B cell (primary cell): ENCODE measurements around the gene LRRC42. TPM values are rescaled to one million over a fixed set of nuclear protein-coding genes. Genes with fewer than 3 reads are reported as not detected.

Experiments used
- ATAC-seq: fragments of 200-7000 bp; cut with Tn5 transposase; one replicate; pipeline ENCODE4 v1.10.0; 2021; ENCODE audit warnings: low read depth, mild to moderate bottlenecking, moderate number of reproducible peaks, moderate library complexity
- CTCF ChIA-PET: fragments of 350-600 bp; sonication (Branson Sonifier 250); formaldehyde crosslinking; loops from one replicate; lab custom pipeline; 2021; ENCODE audit warnings: antibody characterized with exemption, inconsistent platforms; lab: Charles Lee
- POLR2A ChIA-PET: fragments of 350-600 bp; sonication (Branson Sonifier 250); formaldehyde crosslinking; loops from one replicate; lab custom pipeline; 2021; ENCODE audit warnings: antibody characterized with exemption; lab: Charles Lee
- DNase-seq: peaks from one replicate; pipeline ENCODE4 v3.0.0; 2013
- H2AFZ ChIP-seq: 2 replicates; pipeline ENCODE4 v1.6.1; 2012; ENCODE audit warnings: mild to moderate bottlenecking, low read depth, low read length; ENCODE audit not compliant: insufficient read depth, poor library complexity, severe bottlenecking
- H3K27ac ChIP-seq, 2 donors: 1 replicate in 1 of 2; 2 replicates in 1 of 2; pipeline ENCODE4 v1.5.1; 2012 to 2013; ENCODE audit warnings: low read length in 2 of 2, mild to moderate bottlenecking in 2 of 2, moderate library complexity in 1 of 2
- H3K27me3 ChIP-seq, 4 experiments: fragments of 200-600 bp in 1 of 4; sonication (generic) in 1 of 4; replicated peaks in 1 of 4; 1 replicate in 2 of 4; 2 replicates in 2 of 4; pipeline versions ENCODE4 v1.6.1 to v1.7.0; 2013 to 2016; ENCODE audit warnings: low read length in 3 of 4, mild to moderate bottlenecking in 2 of 4, mixed read lengths in 1 of 4, moderate library complexity in 1 of 4; ENCODE audit not compliant: insufficient read depth in 4 of 4, control insufficient read depth in 3 of 4; ENCODE audit errors: control extremely low read depth in 1 of 4
- H3K36me3 ChIP-seq, 2 experiments: replicated peaks in 1 of 2; 1 replicate in 1 of 2; 2 replicates in 1 of 2; pipeline versions ENCODE4 v1.6.1 to v1.7.1; 2013; ENCODE audit warnings: low read length in 1 of 2; ENCODE audit not compliant: insufficient read depth in 2 of 2, control insufficient read depth in 1 of 2; ENCODE audit errors: control extremely low read depth in 1 of 2, extremely low read depth in 1 of 2
- H3K4me1 ChIP-seq, 2 donors: fragments of 200-600 bp in 1 of 2; sonication (generic) in 1 of 2; 1 replicate in 1 of 2; 2 replicates in 1 of 2; pipeline versions ENCODE4 v1.5.1 to v1.6.1; 2013 to 2017; ENCODE audit warnings: low read length in 2 of 2; ENCODE audit not compliant: control insufficient read depth in 2 of 2, insufficient read depth in 2 of 2
- H3K4me2 ChIP-seq: replicated peaks from 2 replicates; pipeline ENCODE3; 2012; ENCODE audit warnings: mild to moderate bottlenecking, low read depth, low read length; ENCODE audit not compliant: poor library complexity, severe bottlenecking
- H3K4me3 ChIP-seq, 5 experiments: fragments of 200-600 bp in 1 of 5; sonication (generic) in 1 of 5; 1 replicate in 3 of 5; 2 replicates in 2 of 5; pipeline versions ENCODE4 v1.5.1 to v1.7.0; 2011 to 2016; ENCODE audit warnings: low read length in 4 of 5, mild to moderate bottlenecking in 4 of 5, low read depth in 2 of 5, control low read depth in 1 of 5, moderate library complexity in 1 of 5; ENCODE audit not compliant: insufficient read depth in 1 of 5; ENCODE audit errors: control extremely low read depth in 1 of 5, extremely low read depth in 1 of 5
- H3K79me2 ChIP-seq: fragments of 200-600 bp; sonication (generic); one replicate; pipeline ENCODE4 v1.6.0; 2016; ENCODE audit warnings: low read length; ENCODE audit not compliant: control insufficient read depth, insufficient read depth
- H3K9ac ChIP-seq: fragments of 200-600 bp; sonication (generic); 2 replicates; pipeline ENCODE4 v1.6.1; 2017; ENCODE audit warnings: mild to moderate bottlenecking, low read length, moderate library complexity
- H3K9me3 ChIP-seq, 3 donors: one replicate each; pipeline versions ENCODE4 v1.6.1 to v1.7.1; 2013; ENCODE audit warnings: low read length in 2 of 3; ENCODE audit not compliant: control insufficient read depth in 2 of 3, insufficient read depth in 1 of 3; ENCODE audit errors: control extremely low read depth in 1 of 3
- H4K20me1 ChIP-seq: 2 replicates; pipeline ENCODE4 v1.6.0; 2012; ENCODE audit warnings: mild to moderate bottlenecking, low read length; ENCODE audit not compliant: insufficient read depth, control insufficient read depth, poor library complexity, severe bottlenecking
- H3K27ac Mint-ChIP-seq: one replicate; pipeline ENCODE4 v1.8.0; 2021; ENCODE audit warnings: mixed read lengths
- H3K27me3 Mint-ChIP-seq: one replicate; pipeline ENCODE4 v1.8.0; 2021; ENCODE audit warnings: mixed read lengths
- H3K4me1 Mint-ChIP-seq: one replicate; pipeline ENCODE4 v1.8.0; 2021; ENCODE audit warnings: mixed read lengths
- H3K4me3 Mint-ChIP-seq: one replicate; pipeline ENCODE4 v1.8.0; 2021; ENCODE audit warnings: mixed read lengths
- H3K9me3 Mint-ChIP-seq: one replicate; pipeline ENCODE4 v1.8.0; 2022; ENCODE audit warnings: mixed read lengths; ENCODE audit not compliant: insufficient read depth
- EZH2 ChIP-seq: IDR thresholded peaks from 2 replicates; pipeline ENCODE4 v1.6.1; 2012; ENCODE audit warnings: borderline replicate concordance, low read depth, mild to moderate bottlenecking, moderate library complexity, low read length; ENCODE audit not compliant: insufficient read depth, poor library complexity, severe bottlenecking
- WGBS: methylation state at CpG from one replicate; pipeline ENCODE4 v1.1.5; 2013; ENCODE audit warnings: missing lambda C conversion rate; ENCODE audit not compliant: insufficient coverage; 5-methylcytosine and 5-hydroxymethylcytosine counted together
- intact Hi-C: fragments of 100-400 bp; cut with micrococcal nuclease; formaldehyde crosslinking; loops from one replicate; pipeline ENCODE4 v1.10.0; 2022
- polyA plus RNA-seq: library from polyadenylated mRNA; depleted of rRNA; stranded (reverse); fragments of >200 nt; gene quantifications from 2 replicates; pipeline ENCODE4 v1.2.3, GENCODE V29; 2012
- total RNA-seq, 2 donors: library from RNA; stranded (reverse); fragments of 120-200 nt in 1 of 2; gene quantifications; 1 replicate in 1 of 2; 2 replicates in 1 of 2; pipeline versions ENCODE4 v1.2.3 to v1.2.4, GENCODE V29; 2013 to 2022
- TF ChIP-seq, protein P1 (sequence below): fragments of 200-600 bp; IDR thresholded peaks from one replicate; pipeline ENCODE4 v1.8.0; 2022; ENCODE audit warnings: antibody characterized with exemption, mild to moderate bottlenecking

The LRRC42 gene
- total and polyA plus RNA-seq, 2 donors (not counting 1 experiment from before 2014, with no cell fraction given): 4.7 to 10.3 TPM

DNA sequence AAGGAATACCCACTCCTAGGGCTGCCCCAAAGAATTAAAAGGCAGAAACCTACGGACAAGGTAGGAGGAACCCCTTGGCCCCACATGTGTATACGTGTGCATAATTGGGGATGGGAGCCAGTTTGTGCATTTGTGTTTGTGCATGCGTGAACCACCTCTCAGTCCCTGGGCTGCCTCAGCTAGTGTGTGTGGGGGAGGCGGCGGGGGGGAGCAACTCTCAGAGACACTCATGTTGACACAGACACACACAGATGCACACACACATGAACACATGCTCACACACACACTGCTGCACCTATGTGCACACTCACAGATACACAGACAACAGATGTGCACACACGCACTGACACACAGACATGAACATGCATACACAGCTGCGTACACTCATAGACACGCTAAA, 66.7 kb downstream of the LRRC42 start:
- no peaks in the 10 kb centered on the region for H3K4me1 Mint-ChIP-seq
- CTCF ChIA-PET: no interaction called here
- ATAC-seq (no peak), DNase-seq (no peak)
- H3K4me3 Mint-ChIP-seq: no peak overlapping the region
- Histone ChIP-seq H3K27me3 (peaks cover 0 to 3% (median 0%) of the 10 kb centered on the region in 4 experiments), H3K4me1 (no peaks in the 10 kb centered on the region), H3K9ac (no peak overlapping the region), H3K4me2 (no peak overlapping the region), H3K79me2 (no peaks in the 10 kb centered on the region), H3K27ac (no peak overlapping the region), H4K20me1 (no peaks in the 10 kb centered on the region), H3K36me3 (no peaks in the 10 kb centered on the region), H2AFZ (no peak overlapping the region), H3K4me3 (no peak overlapping the region), H3K9me3 (no peaks in the 10 kb centered on the region)
- H3K9me3 Mint-ChIP-seq: no peaks in the 10 kb centered on the region
- 87% methylated on average over 5 of the region's 8 CpGs for WGBS
- peaks cover 39% of the 10 kb centered on the region for H3K27me3 Mint-ChIP-seq
- intact Hi-C loops: no loop called here
- no peak for TF ChIP-seq EZH2
- TF ChIP-seq, protein P1, sequence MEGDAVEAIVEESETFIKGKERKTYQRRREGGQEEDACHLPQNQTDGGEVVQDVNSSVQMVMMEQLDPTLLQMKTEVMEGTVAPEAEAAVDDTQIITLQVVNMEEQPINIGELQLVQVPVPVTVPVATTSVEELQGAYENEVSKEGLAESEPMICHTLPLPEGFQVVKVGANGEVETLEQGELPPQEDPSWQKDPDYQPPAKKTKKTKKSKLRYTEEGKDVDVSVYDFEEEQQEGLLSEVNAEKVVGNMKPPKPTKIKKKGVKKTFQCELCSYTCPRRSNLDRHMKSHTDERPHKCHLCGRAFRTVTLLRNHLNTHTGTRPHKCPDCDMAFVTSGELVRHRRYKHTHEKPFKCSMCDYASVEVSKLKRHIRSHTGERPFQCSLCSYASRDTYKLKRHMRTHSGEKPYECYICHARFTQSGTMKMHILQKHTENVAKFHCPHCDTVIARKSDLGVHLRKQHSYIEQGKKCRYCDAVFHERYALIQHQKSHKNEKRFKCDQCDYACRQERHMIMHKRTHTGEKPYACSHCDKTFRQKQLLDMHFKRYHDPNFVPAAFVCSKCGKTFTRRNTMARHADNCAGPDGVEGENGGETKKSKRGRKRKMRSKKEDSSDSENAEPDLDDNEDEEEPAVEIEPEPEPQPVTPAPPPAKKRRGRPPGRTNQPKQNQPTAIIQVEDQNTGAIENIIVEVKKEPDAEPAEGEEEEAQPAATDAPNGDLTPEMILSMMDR: no peak
- POLR2A ChIA-PET: no interaction called here
- no peak overlapping the region for H3K27ac Mint-ChIP-seq

DNA sequence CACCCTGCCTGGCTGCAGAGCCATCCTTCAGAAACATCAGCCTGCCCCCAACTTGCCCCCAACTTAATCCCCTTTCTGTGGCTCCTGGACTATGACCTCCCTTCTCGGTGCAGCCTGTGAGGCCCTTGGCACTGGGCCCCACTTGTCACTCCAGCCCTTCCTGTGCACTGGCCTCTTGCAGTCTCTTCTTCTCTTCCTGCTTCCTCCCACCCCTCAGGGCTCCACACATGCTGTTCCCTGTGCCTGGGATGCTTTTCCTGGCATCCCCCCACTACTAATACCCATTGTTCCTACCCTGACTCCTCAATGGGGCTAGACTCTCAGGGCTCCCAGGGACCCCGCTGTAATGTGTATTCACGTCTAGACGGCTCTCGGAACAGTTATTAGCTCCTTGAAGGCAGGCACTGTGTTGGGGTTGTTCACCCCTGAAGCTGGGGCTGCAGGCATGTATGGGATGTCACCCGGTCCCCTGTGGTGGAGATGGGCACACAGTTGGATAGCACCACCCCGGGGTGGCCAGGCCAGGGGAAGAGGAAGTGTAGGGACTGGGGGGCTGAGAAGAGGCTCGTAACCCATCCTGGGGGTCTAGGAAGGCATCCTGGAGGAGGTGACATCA, 67.4 kb downstream of the LRRC42 start:
- CTCF ChIA-PET: no interaction called here
- ATAC-seq (no peak), DNase-seq (no peak)
- Mint-ChIP-seq H3K27me3 (peaks cover 34% of the 10 kb centered on the region), H3K27ac (no peak overlapping the region), H3K9me3 (no peaks in the 10 kb centered on the region), H3K4me3 (no peak overlapping the region), H3K4me1 (no peaks in the 10 kb centered on the region)
- Histone ChIP-seq H3K9ac (no peak overlapping the region), H3K36me3 (no peaks in the 10 kb centered on the region), H3K4me2 (no peak overlapping the region), H3K79me2 (no peaks in the 10 kb centered on the region), H3K27ac (no peak overlapping the region), H4K20me1 (no peaks in the 10 kb centered on the region), H3K4me3 (no peak overlapping the region), H3K4me1 (no peaks in the 10 kb centered on the region), H3K27me3 (peaks cover 0 to 3% (median 0%) of the 10 kb centered on the region in 4 experiments), H2AFZ (no peak overlapping the region), H3K9me3 (no peaks in the 10 kb centered on the region)
- POLR2A ChIA-PET: no interaction called here
- 83% methylated on average over 7 of the region's 8 CpGs for WGBS
- intact Hi-C loops: no loop called here
- no peak for TF ChIP-seq EZH2
- TF ChIP-seq, protein P1: no peak
